ENCODE measurements around the gene ETV3. TPM values are rescaled to one million over a fixed set of nuclear protein-coding genes. Genes with fewer than 3 reads are reported as not detected.
"Not testable (repeated sequence)": the region's sequence is repeated elsewhere in the genome, so short reads cannot be mapped to it uniquely, and the experiment has no call there.

The ETV3 gene
- total RNA-seq, 1 donor from 2014 or later, result 19.5 TPM

DNA sequence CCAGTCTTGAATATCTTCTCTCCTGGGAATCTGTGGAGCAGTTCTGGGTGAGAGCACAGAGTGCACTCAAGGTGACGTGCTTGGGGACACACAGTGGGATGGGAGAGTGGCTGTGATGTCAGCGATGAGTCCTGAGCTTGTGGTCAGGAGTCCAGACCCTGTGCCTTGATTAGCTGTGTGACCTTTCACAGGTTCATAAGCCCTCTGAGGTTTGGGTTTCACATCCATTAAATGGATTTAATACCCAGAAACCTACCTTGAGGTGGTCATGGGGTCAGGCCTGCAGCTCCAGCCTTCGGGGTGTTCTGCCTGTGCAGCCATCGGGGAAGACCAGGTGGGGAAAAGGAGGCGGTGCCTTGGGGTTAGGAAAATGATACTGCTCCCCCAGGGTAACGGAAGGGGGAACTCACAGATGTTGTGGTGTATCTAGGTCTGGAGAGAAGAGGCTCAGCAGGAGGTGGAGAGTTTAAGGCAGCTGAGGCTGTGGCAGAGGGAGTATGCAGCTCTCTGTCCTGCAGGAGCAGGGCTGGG is 38.5 kb upstream of the ETV3 start:
- Histone ChIP-seq H3K4me3 (no peak overlapping the region), H4K20me1 (ENCODE audit: low read depth) (no peaks in the 10 kb centered on the region), H3K27ac (no peak overlapping the region), H3K79me2 (ENCODE audit: low read depth) (no peaks in the 10 kb centered on the region), H2AFZ (replicated peaks) (no peak overlapping the region), H3K36me3 (no peaks in the 10 kb centered on the region), H3K27me3 (no peaks in the 10 kb centered on the region), H3K4me2 (no peak overlapping the region), H3K4me1 (no peaks in the 10 kb centered on the region), H3K9me3 (ENCODE audit: low read depth) (no peaks in the 10 kb centered on the region), H3F3A (ENCODE audit: low read depth) (no peaks in the 10 kb centered on the region), H3K9ac (no peak overlapping the region)
- H3K27ac Mint-ChIP-seq, result no peak overlapping the region
- no peak for DNase-seq (ENCODE audit: low spot score)
- peaks cover 11% of the 10 kb centered on the region for H3K4me1 Mint-ChIP-seq
- no peaks in the 10 kb centered on the region for H3K9me3 Mint-ChIP-seq
- H3K36me3 Mint-ChIP-seq, result no peaks in the 10 kb centered on the region
- H3K4me3 Mint-ChIP-seq, result no peak overlapping the region
- peaks cover 9% of the 10 kb centered on the region for H3K27me3 Mint-ChIP-seq (ENCODE audit: insufficient read depth, low read depth)
- TF ChIP-seq EZH2 (IDR thresholded peaks at IDR 0.05) (no peak), EZH2phosphoT487 (IDR thresholded peaks at IDR 0.05) (no peak)
- TF ChIP-seq, protein P1, sequence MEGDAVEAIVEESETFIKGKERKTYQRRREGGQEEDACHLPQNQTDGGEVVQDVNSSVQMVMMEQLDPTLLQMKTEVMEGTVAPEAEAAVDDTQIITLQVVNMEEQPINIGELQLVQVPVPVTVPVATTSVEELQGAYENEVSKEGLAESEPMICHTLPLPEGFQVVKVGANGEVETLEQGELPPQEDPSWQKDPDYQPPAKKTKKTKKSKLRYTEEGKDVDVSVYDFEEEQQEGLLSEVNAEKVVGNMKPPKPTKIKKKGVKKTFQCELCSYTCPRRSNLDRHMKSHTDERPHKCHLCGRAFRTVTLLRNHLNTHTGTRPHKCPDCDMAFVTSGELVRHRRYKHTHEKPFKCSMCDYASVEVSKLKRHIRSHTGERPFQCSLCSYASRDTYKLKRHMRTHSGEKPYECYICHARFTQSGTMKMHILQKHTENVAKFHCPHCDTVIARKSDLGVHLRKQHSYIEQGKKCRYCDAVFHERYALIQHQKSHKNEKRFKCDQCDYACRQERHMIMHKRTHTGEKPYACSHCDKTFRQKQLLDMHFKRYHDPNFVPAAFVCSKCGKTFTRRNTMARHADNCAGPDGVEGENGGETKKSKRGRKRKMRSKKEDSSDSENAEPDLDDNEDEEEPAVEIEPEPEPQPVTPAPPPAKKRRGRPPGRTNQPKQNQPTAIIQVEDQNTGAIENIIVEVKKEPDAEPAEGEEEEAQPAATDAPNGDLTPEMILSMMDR (IDR thresholded peaks at IDR 0.05), result no peak

DNA sequence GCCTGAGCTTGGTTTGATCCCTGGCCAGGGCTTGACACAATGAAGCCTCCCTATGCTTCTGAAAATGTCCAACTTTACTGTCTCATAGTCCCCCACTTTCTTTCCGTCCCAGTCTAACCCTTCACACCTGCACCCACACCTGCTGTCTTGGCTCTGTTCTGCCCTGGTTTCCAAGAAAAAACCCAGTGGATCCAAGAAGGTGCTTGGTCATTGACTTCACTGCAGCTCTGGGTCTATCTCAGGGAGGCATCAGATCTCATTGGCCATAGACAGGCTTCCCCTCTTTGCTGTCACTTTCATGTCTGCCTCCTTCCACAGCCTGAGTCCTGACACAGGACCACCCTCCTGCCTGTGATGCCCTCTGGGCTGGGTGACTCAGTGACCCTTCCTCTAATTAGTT is 37.8 kb upstream of the ETV3 start:
- H3K27ac ChIP-seq, result no peak overlapping the region
- H3K4me2 ChIP-seq, result no peak overlapping the region
- H3F3A ChIP-seq (ENCODE audit: low read depth), result peaks cover 5% of the 10 kb centered on the region
- DNase-seq (ENCODE audit: low spot score), result no peak
- no peak overlapping the region for H3K4me3 Mint-ChIP-seq
- H3K27me3 ChIP-seq, result no peaks in the 10 kb centered on the region
- H3K79me2 ChIP-seq (ENCODE audit: low read depth), result no peaks in the 10 kb centered on the region
- H3K9me3 Mint-ChIP-seq, result no peaks in the 10 kb centered on the region
- no peaks in the 10 kb centered on the region for H3K36me3 Mint-ChIP-seq
- no peak overlapping the region for H3K9ac ChIP-seq
- H3K9me3 ChIP-seq (ENCODE audit: low read depth), result no peaks in the 10 kb centered on the region
- H3K27me3 Mint-ChIP-seq (ENCODE audit: insufficient read depth, low read depth), result peaks cover 9% of the 10 kb centered on the region
- peaks cover 7% of the 10 kb centered on the region for H3K4me1 Mint-ChIP-seq
- H2AFZ ChIP-seq (replicated peaks), result no peak overlapping the region
- TF ChIP-seq, protein P1 (IDR thresholded peaks at IDR 0.05), result no peak
- no peaks in the 10 kb centered on the region for H3K4me1 ChIP-seq
- no peak overlapping the region for H3K4me3 ChIP-seq
- no peaks in the 10 kb centered on the region for H3K36me3 ChIP-seq
- no peak overlapping the region for H3K27ac Mint-ChIP-seq
- H4K20me1 ChIP-seq (ENCODE audit: low read depth), result no peaks in the 10 kb centered on the region

DNA sequence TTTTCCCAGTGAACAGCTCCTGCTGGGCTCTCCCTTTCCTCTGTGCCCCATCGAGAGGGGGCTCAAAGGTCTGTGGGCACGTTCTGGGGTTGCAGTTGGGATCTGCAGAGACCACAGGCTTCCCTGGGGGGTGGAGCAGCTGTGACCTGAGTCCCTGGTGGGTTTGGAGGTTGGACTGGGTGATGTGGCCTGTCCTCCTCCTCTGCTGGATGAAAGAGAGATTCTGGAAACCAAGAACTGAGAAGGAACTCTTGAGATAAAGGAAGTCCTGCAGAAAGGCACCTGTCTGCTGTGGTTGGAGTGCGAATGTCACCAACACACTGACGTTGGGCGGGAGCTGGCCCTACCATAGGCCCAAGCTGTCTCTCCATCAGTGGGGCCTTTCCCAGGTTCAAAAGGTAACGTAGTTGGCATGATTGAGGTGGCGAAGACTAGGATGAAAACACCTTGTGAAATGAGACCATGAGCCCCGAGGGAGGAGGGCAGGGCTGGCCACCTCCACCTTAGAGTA is 35.8 kb upstream of the ETV3 start:
- Histone ChIP-seq H3K27me3 (no peaks in the 10 kb centered on the region), H3K4me2 (no peak overlapping the region), H2AFZ (replicated peaks) (no peak overlapping the region), H3F3A (ENCODE audit: low read depth) (peaks cover 7% of the 10 kb centered on the region), H3K4me1 (no peaks in the 10 kb centered on the region), H3K9me3 (ENCODE audit: low read depth) (no peaks in the 10 kb centered on the region), H3K4me3 (no peak overlapping the region), H3K9ac (no peak overlapping the region), H3K79me2 (ENCODE audit: low read depth) (no peaks in the 10 kb centered on the region), H3K27ac (no peak overlapping the region), H4K20me1 (ENCODE audit: low read depth) (no peaks in the 10 kb centered on the region), H3K36me3 (no peaks in the 10 kb centered on the region)
- H3K4me3 Mint-ChIP-seq, result no peak overlapping the region
- peaks cover 2% of the 10 kb centered on the region for H3K4me1 Mint-ChIP-seq
- H3K27ac Mint-ChIP-seq, result no peak overlapping the region
- H3K36me3 Mint-ChIP-seq, result no peaks in the 10 kb centered on the region
- no peak for DNase-seq (ENCODE audit: low spot score)
- no peaks in the 10 kb centered on the region for H3K9me3 Mint-ChIP-seq
- TF ChIP-seq, protein P1 (IDR thresholded peaks at IDR 0.05), result no peak
- TF ChIP-seq EZH2 (IDR thresholded peaks at IDR 0.05) (no peak), EZH2phosphoT487 (IDR thresholded peaks at IDR 0.05) (no peak)
- H3K27me3 Mint-ChIP-seq (ENCODE audit: insufficient read depth, low read depth), result peaks cover 6% of the 10 kb centered on the region

DNA sequence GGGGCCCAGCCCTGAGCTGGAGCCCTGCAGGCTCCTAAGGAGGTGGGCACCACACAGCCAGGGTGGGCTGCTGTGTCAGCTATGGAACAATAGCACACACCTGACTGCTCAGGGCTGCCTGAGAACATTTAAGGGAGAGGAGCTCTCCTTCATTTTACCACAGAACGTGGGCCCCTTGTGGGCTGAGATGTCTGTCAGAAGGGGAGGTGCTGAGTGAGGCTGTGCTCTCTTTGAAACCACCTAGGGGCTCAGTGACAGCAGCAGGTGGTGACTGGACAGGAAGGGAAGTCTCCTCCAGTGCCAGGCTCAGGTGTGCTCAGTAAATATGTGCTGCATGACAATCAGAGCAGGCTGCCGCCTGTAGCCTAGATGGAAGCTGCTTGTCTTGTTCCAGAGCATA is 35.0 kb upstream of the ETV3 start:
- not testable (repeated sequence) for H3K4me1 Mint-ChIP-seq; H3K27ac Mint-ChIP-seq; H3K4me2 ChIP-seq; H3K27me3 ChIP-seq; H3K4me1 ChIP-seq; H3F3A ChIP-seq (ENCODE audit: low read depth); H3K4me3 ChIP-seq; H3K27ac ChIP-seq; H3K9me3 ChIP-seq (ENCODE audit: low read depth); H3K4me3 Mint-ChIP-seq; H3K27me3 Mint-ChIP-seq (ENCODE audit: insufficient read depth, low read depth); DNase-seq (ENCODE audit: low spot score); H3K79me2 ChIP-seq (ENCODE audit: low read depth); H3K36me3 ChIP-seq; H3K9ac ChIP-seq; H4K20me1 ChIP-seq (ENCODE audit: low read depth); H3K36me3 Mint-ChIP-seq; H3K9me3 Mint-ChIP-seq; H2AFZ ChIP-seq (replicated peaks)

DNA sequence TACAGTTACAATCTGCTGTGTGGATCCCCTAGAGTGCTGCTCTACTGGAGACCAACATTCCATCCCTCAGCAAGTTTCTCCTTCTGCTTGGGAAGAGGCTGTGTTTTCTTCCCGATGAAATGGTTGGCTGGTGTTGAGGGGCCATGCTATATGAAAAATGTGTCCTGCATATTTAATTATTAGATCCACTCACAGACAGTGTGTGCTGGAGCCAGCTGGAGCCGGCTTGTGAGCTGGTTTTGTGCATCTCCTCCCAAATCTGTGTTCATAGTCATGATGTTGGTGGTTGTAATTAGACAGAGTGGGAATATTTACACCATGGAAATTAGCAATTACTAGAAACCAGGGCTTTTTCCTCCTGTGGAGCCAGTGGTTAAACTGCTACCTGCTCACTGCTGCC is 34.4 kb upstream of the ETV3 start:
- H3K4me2 ChIP-seq; DNase-seq (ENCODE audit: low spot score); H3K9me3 ChIP-seq (ENCODE audit: low read depth); H3K27me3 Mint-ChIP-seq (ENCODE audit: insufficient read depth, low read depth); H3K27ac ChIP-seq; H3K4me1 ChIP-seq; H3F3A ChIP-seq (ENCODE audit: low read depth); H3K4me3 ChIP-seq; H3K36me3 ChIP-seq; H3K27me3 ChIP-seq; H3K9ac ChIP-seq; H3K27ac Mint-ChIP-seq; H3K4me3 Mint-ChIP-seq; H2AFZ ChIP-seq (replicated peaks); H3K36me3 Mint-ChIP-seq; H3K79me2 ChIP-seq (ENCODE audit: low read depth); H4K20me1 ChIP-seq (ENCODE audit: low read depth); H3K4me1 Mint-ChIP-seq; H3K9me3 Mint-ChIP-seq: not testable (repeated sequence)
